GM11168 (cell line): Measurements from ENCODE around the gene GRB7.
"Not testable (repeated sequence)": the region's sequence is repeated elsewhere in the genome, so short reads cannot be mapped to it uniquely, and the experiment has no call there.

ENCODE experiments used
- in situ Hi-C: fragments of 300-500 bp; cut with MboI; formaldehyde crosslinking; loops from one replicate; pipeline ENCODE4 v1.12.0; 2022; ENCODE audit warnings: low sequenced_read_pairs; ENCODE audit not compliant: unreplicated experiment

GRB7 gene

GRCh38 chr17:39748444-39749034 lies 10.8 kb downstream of the GRB7 start:
- in situ Hi-C loops: not testable (repeated sequence)

- in situ Hi-C loops: loop anchor here (10.0 kb wide), 1 partner anchor 116 kb away; the partner anchor contains the start of gene STARD3
Measured at GRCh38 chr17:39750131-39751015, 12.6 kb downstream of the GRB7 start.

GRCh38 chr17:39751016-39751543 lies 13.3 kb downstream of the GRB7 start:
- in situ Hi-C loops: loop anchor here (10.0 kb wide), 1 partner anchor 116 kb away; the partner anchor contains the start of gene STARD3

GRCh38 chr17:39751637-39752036 lies 13.9 kb downstream of the GRB7 start:
- in situ Hi-C loops: loop anchor here (10.0 kb wide), 1 partner anchor 117 kb away; the partner anchor contains the start of gene STARD3

- in situ Hi-C loops: loop anchor here (10.0 kb wide), 1 partner anchor 118 kb away; the partner anchor contains the start of gene STARD3
Measured at GRCh38 chr17:39752241-39752881, 14.6 kb downstream of the GRB7 start.

GRCh38 chr17:39753514-39754160 lies 15.9 kb downstream of the GRB7 start:
- in situ Hi-C loops: loop anchor here (10.0 kb wide), 1 partner anchor 119 kb away; the partner anchor contains the start of gene STARD3

GRCh38 chr17:39754161-39754957 lies 16.6 kb downstream of the GRB7 start:
- in situ Hi-C loops: loop anchor here (10.0 kb wide), 1 partner anchor 120 kb away; the partner anchor contains the start of gene STARD3

- in situ Hi-C loops: loop anchor here (5.0 to 10.0 kb wide), 2 partner anchors 107 to 120 kb away; partner anchors contain the start of genes IKZF3 and STARD3
Measured at GRCh38 chr17:39754958-39755553, 17.3 kb downstream of the GRB7 start.

GRCh38 chr17:39755554-39756379 lies 18.0 kb downstream of the GRB7 start:
- in situ Hi-C loops: loop anchor here (5.0 to 10.0 kb wide), 2 partner anchors 107 to 121 kb away; partner anchors contain the start of genes IKZF3 and STARD3

GRCh38 chr17:39756380-39757079 lies 18.8 kb downstream of the GRB7 start:
- in situ Hi-C loops: loop anchor here (5.0 to 10.0 kb wide), 2 partner anchors 106 to 122 kb away; partner anchors contain the start of genes IKZF3 and STARD3

- in situ Hi-C loops: loop anchor here (5.0 to 10.0 kb wide), 2 partner anchors 105 to 122 kb away; partner anchors contain the start of genes IKZF3 and STARD3
Measured at GRCh38 chr17:39757176-39757662, 19.5 kb downstream of the GRB7 start.

GRCh38 chr17:39757931-39758873 lies 20.5 kb downstream of the GRB7 start:
- in situ Hi-C loops: loop anchor here (5.0 to 10.0 kb wide), 2 partner anchors 104 to 123 kb away; partner anchors contain the start of genes IKZF3 and STARD3

- in situ Hi-C loops: loop anchor here (5.0 to 10.0 kb wide), 2 partner anchors 103 to 124 kb away; partner anchors contain the start of genes IKZF3 and STARD3
Measured at GRCh38 chr17:39759204-39759603, 21.5 kb downstream of the GRB7 start.

- in situ Hi-C loops: no loop called here
Measured at GRCh38 chr17:39761861-39762496, 24.2 kb downstream of the GRB7 start.
